Adrenal gland (tissue), 12 donors: ENCODE measurements around the gene PSMA6. TPM values are rescaled to one million over a fixed set of nuclear protein-coding genes. Genes with fewer than 3 reads are reported as not detected.

Experiments used
- DNase-seq, 7 donors: peaks; one replicate each; pipeline ENCODE4 v3.0.0-alpha.2; 2019 to 2020
- H3K27ac ChIP-seq, 5 donors: fragments of 200-600 bp; sonication (generic) in 4 of 5; 1 replicate in 3 of 5; 2 replicates in 2 of 5; pipeline versions ENCODE4 v1.5.1 to v1.8.0; 2016 to 2020; ENCODE audit warnings: mild to moderate bottlenecking in 1 of 5
- H3K27me3 ChIP-seq: fragments of 200-600 bp; 2 replicates; pipeline ENCODE4 v1.8.0; 2021
- H3K36me3 ChIP-seq, 2 donors: fragments of 200-600 bp; replicated peaks in 1 of 2; 1 replicate in 1 of 2; 2 replicates in 1 of 2; pipeline versions ENCODE4 v1.5.1 to v1.8.0; 2018 to 2022
- H3K4me1 ChIP-seq, 2 donors: fragments of 200-600 bp; replicated peaks in 1 of 2; 1 replicate in 1 of 2; 2 replicates in 1 of 2; pipeline versions ENCODE4 v1.5.1 to v1.8.0; 2018 to 2021
- H3K4me3 ChIP-seq, 4 donors: fragments of 200-600 bp; sonication (generic) in 3 of 4; one replicate each; pipeline ENCODE4 v1.5.1; 2016 to 2018
- H3K9me3 ChIP-seq, 3 donors: fragments of 200-600 bp; sonication (generic) in 1 of 3; replicated peaks in 1 of 3; 1 replicate in 2 of 3; 2 replicates in 1 of 3; pipeline versions ENCODE4 v1.5.1 to v1.8.0; 2016 to 2021
- POLR2A ChIP-seq, 2 donors: fragments of 450-650 bp; IDR thresholded peaks; one replicate each; pipeline ENCODE4 v1.6.1; 2017; ENCODE audit warnings: antibody characterized with exemption in 2 of 2, mild to moderate bottlenecking in 2 of 2, moderate library complexity in 1 of 2
- WGBS, 4 donors: extraction: QIAGEN DNeasy Blood & Tissue Kit in 2 of 4; methylation state at CpG; one replicate each; pipeline versions ENCODE4 v1.1.5 to v1.1.7; 2013 to 2017; 5-methylcytosine and 5-hydroxymethylcytosine counted together
- intact Hi-C, 2 donors: fragments of 100-400 bp; cut with DNase I; formaldehyde crosslinking; loops; one replicate each; pipeline versions ENCODE4 v1.14.1 to v1.15.0; 2022 to 2023
- polyA plus RNA-seq, 3 donors: library from polyadenylated mRNA; stranded (reverse); fragments of 200-250 nt in 2 of 3; fragments of 350-450 nt in 1 of 3; fragmentation: Illumina TruSeq in 1 of 3; extraction: RNeasy Lipid Tissue Mini Kit (QIAGEN cat#74804) in 1 of 3; gene quantifications; one replicate each; pipeline ENCODE4 v1.2.3, GENCODE V29; 2013 to 2014
- total RNA-seq, 9 donors: library from RNA; depleted of rRNA in 4 of 9; stranded (reverse); fragments of >200 nt in 4 of 9; fragments of 120-200 nt in 1 of 9; fragmentation: NEBNext Ultra II Directional in 1 of 9; extraction: Animal tissue kit (Norgen Biotek cat#: 25700) in 1 of 9; gene quantifications; one replicate each; pipeline versions ENCODE4 v1.1.0 to v1.2.4, GENCODE V29; 2013 to 2023
- TF ChIP-seq, protein P1 (sequence below), 6 experiments: fragments of 450-650 bp in 4 of 6; fragments of 200-600 bp in 2 of 6; sonication (generic) in 1 of 6; IDR thresholded peaks; 1 replicate in 5 of 6; 2 replicates in 1 of 6; pipeline versions ENCODE4 v1.5.1 to v1.8.0; 2016 to 2021; ENCODE audit warnings: antibody characterized with exemption in 6 of 6, mild to moderate bottlenecking in 2 of 6, moderate library complexity in 1 of 6
- donor health status: healthy with polysubstance abuse.
- donor health status: Bipolar disorder and iron deficiency.
- donor health status: DM: yes; HTN: yes; CAD: no.
- donor health status: DM: no; HTN: no; CAD: no.
- donor health status: DM: no; HTN: no; CAD: no.
- donor health status: DM: yes; HTN: yes; CAD: no.

Gene PSMA6
- total and polyA plus RNA-seq, 12 donors, result 114 to 393 (median 185) TPM

DNA sequence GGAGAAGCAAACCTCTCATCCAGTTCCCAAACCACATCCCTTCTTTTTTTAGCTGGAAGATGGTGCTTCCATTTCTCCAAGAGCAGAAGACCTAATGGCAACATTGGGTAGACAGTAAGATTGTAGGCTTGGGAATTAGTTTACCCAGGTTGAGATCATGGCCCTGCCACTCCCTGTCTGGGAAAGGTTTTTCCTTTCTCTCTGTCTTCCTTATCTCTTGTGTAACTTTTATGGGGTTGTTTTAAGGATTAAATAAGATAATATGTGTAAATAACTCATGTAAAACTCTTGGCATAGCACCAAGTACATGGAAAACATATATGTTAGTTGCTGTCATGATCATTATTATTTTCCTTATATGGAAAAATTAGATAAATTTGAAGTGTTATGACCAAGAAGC, 23.2 kb upstream of the PSMA6 start:
- no peak overlapping the region for H3K27ac ChIP-seq
- no peaks in the 10 kb centered on the region for H3K27me3 ChIP-seq
- no peaks in the 10 kb centered on the region for H3K4me1 ChIP-seq
- no peaks in the 10 kb centered on the region for H3K36me3 ChIP-seq
- DNase-seq, result no peak
- H3K9me3 ChIP-seq, result no peaks in the 10 kb centered on the region
- TF ChIP-seq POLR2A (IDR thresholded peaks at IDR 0.05), result no peak
- TF ChIP-seq, protein P1, sequence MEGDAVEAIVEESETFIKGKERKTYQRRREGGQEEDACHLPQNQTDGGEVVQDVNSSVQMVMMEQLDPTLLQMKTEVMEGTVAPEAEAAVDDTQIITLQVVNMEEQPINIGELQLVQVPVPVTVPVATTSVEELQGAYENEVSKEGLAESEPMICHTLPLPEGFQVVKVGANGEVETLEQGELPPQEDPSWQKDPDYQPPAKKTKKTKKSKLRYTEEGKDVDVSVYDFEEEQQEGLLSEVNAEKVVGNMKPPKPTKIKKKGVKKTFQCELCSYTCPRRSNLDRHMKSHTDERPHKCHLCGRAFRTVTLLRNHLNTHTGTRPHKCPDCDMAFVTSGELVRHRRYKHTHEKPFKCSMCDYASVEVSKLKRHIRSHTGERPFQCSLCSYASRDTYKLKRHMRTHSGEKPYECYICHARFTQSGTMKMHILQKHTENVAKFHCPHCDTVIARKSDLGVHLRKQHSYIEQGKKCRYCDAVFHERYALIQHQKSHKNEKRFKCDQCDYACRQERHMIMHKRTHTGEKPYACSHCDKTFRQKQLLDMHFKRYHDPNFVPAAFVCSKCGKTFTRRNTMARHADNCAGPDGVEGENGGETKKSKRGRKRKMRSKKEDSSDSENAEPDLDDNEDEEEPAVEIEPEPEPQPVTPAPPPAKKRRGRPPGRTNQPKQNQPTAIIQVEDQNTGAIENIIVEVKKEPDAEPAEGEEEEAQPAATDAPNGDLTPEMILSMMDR (IDR thresholded peaks at IDR 0.05), result no peak
- intact Hi-C loops, result no loop called here
- no peak overlapping the region for H3K4me3 ChIP-seq

DNA sequence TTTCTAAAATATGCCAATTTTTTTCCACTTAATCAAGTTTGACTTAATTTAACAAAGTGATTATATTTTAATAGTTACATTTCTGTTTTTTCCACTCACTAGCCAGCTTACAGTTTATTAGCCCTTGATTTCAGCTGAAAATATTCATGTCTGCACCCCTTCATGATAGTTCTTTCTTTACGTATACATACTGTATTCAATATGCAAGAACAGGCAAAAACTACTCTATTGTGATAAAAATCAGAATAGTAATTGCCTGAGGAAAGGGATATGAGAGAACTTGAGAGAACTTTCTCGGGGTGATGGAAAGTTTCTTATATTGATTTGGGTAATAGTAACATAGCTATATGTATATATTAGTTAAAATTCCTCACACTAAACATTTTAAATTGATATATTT, 17.4 kb upstream of the PSMA6 start:
- H3K27ac ChIP-seq, result no peak overlapping the region
- H3K4me1 ChIP-seq, result no peaks in the 10 kb centered on the region
- WGBS, 4 donors, result 73 to 98% (median 96%) methylated on average over 2 of the region's 2 CpGs
- no peaks in the 10 kb centered on the region for H3K9me3 ChIP-seq
- intact Hi-C loops, result no loop called here
- H3K36me3 ChIP-seq, result no peaks in the 10 kb centered on the region
- no peak overlapping the region for H3K4me3 ChIP-seq
- TF ChIP-seq POLR2A (IDR thresholded peaks at IDR 0.05), result no peak
- TF ChIP-seq, protein P1 (IDR thresholded peaks at IDR 0.05), result no peak
- H3K27me3 ChIP-seq, result no peaks in the 10 kb centered on the region
- no peak for DNase-seq

DNA sequence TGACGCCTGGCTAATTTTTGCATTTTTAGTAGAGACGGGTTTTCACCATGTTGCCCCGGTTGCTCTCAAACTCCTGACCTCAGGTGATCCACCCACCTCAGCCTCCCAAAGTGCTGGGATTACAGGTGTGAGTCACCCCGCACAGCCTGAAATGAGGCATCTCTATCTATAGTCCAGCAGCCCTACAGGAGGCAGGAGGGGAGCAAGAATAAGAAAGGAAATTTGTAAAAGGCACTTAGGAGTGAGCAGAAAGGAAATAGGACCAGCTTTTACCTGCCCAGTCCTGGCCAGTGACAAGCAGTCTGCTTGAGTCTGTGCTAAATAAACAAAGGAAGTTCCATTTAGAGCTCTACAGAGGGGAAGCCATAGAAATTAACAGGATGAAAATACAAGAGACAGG, 15.0 kb upstream of the PSMA6 start:
- Histone ChIP-seq H3K9me3 (no peaks in the 10 kb centered on the region), H3K4me1 (no peaks in the 10 kb centered on the region), H3K36me3 (no peaks in the 10 kb centered on the region), H3K27me3 (no peaks in the 10 kb centered on the region), H3K27ac (no peak overlapping the region), H3K4me3 (no peak overlapping the region)
- intact Hi-C loops, result no loop called here
- TF ChIP-seq, protein P1 (IDR thresholded peaks at IDR 0.05), result no peak
- no peak for TF ChIP-seq POLR2A (IDR thresholded peaks at IDR 0.05)
- DNase-seq, result no peak
- WGBS, 4 donors, result 89 to 97% (median 95%) methylated on average over 4 of the region's 4 CpGs

DNA sequence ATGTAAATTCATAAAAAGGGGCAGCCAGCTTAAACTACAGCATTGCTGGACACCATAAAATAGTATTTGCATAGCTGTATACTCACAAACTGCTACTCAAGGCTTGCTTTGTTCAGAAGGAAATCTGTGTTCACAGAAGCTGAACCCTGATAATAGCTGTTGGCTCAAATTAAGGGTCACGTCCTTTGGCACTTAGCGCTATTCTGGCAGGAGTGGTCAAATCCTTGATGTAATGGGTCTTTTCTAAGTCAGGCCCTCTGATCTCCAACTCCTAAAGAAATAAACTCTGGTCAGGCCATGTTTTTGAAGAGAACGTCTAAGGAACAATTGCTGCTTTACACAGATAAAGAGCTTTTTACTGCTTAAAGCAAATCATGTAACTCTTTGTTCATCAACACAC, 12.8 kb upstream of the PSMA6 start:
- Histone ChIP-seq H3K27ac (no peak overlapping the region), H3K36me3 (no peaks in the 10 kb centered on the region), H3K4me1 (no peaks in the 10 kb centered on the region), H3K4me3 (no peak overlapping the region), H3K9me3 (no peaks in the 10 kb centered on the region), H3K27me3 (no peaks in the 10 kb centered on the region)
- no peak for TF ChIP-seq POLR2A (IDR thresholded peaks at IDR 0.05)
- TF ChIP-seq, protein P1 (IDR thresholded peaks at IDR 0.05), result no peak
- DNase-seq, result no peak
- intact Hi-C loops, result no loop called here
- 65 to 87% (median 76%) methylated on average over 3 of the region's 3 CpGs for WGBS, 4 donors
